Raji (cell line): ENCODE results near the gene RHCG.

Source experiments
- POLR2A ChIP-seq: IDR thresholded peaks from 2 replicates; pipeline ENCODE4 v1.6.1; 2011; ENCODE audit warnings: low read depth, low read length, control low read depth; ENCODE audit not compliant: insufficient read depth

RHCG gene

GRCh38 chr15:89428246-89428645 is 68.1 kb downstream of the RHCG start:
- TF ChIP-seq POLR2A = no peak

GRCh38 chr15:89426500-89426899 is 69.9 kb downstream of the RHCG start:
- no peak for TF ChIP-seq POLR2A

DNA sequence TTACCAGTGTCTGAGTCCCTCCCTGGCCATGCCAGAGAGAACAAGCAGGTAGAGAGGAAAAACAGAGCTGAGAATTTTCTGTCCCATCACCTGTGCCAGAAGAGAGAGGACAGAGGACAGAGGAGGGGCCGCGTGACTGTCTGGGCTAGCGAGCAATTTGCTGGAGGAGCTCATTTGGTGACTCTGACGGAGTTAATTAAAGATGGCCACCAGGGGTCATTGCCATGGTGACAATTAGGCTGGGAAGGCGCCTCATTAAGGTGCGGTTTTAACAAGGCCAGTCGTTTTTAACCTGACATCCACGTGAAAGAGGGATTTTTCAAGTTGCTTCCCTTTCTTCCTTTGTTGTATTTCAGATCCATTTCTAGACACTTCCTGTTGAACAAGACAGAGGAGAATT is 72.4 kb downstream of the RHCG start:
- TF ChIP-seq POLR2A = no peak
